ENCODE data around the gene ALDH1L1.

DNA sequence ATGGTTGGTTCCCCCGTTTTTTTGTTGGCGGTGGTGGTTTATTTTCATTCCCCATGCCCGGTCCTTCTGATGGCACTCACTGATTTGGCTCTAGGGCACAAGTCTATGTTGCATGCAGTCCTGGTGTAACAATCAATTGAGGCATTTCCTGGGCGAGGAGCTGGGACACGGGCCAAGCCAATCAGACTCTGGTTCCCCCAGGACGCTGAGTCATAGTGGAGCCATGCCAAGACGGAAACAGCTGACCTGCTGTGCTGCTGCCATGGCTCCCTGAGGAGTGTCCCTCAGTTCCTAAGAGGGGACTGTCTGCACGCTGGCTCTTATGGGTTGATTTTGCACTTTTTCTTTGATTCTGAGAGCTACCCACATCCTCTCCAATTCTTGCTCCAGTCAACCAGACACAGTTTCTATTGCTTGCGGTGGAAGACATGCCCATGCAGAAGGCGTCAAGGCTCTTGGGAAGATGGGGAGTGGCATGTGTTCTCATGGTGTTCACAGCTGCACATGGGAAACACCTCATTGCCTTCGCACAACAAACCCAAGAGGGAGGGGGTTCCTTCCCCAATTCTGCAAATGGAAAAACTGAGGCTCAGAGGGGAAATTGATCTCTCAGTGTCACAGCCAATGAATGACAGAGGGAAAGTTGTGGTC, 28.3 kb upstream of the ALDH1L1 start:
- TF ChIP-seq, protein P1, sequence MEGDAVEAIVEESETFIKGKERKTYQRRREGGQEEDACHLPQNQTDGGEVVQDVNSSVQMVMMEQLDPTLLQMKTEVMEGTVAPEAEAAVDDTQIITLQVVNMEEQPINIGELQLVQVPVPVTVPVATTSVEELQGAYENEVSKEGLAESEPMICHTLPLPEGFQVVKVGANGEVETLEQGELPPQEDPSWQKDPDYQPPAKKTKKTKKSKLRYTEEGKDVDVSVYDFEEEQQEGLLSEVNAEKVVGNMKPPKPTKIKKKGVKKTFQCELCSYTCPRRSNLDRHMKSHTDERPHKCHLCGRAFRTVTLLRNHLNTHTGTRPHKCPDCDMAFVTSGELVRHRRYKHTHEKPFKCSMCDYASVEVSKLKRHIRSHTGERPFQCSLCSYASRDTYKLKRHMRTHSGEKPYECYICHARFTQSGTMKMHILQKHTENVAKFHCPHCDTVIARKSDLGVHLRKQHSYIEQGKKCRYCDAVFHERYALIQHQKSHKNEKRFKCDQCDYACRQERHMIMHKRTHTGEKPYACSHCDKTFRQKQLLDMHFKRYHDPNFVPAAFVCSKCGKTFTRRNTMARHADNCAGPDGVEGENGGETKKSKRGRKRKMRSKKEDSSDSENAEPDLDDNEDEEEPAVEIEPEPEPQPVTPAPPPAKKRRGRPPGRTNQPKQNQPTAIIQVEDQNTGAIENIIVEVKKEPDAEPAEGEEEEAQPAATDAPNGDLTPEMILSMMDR (IDR thresholded peaks at IDR 0.05), result no peak
- TF ChIP-seq POLR2A (IDR thresholded peaks at IDR 0.05), result no peak
